Measurements from ENCODE around the gene TCTN1.

DNA sequence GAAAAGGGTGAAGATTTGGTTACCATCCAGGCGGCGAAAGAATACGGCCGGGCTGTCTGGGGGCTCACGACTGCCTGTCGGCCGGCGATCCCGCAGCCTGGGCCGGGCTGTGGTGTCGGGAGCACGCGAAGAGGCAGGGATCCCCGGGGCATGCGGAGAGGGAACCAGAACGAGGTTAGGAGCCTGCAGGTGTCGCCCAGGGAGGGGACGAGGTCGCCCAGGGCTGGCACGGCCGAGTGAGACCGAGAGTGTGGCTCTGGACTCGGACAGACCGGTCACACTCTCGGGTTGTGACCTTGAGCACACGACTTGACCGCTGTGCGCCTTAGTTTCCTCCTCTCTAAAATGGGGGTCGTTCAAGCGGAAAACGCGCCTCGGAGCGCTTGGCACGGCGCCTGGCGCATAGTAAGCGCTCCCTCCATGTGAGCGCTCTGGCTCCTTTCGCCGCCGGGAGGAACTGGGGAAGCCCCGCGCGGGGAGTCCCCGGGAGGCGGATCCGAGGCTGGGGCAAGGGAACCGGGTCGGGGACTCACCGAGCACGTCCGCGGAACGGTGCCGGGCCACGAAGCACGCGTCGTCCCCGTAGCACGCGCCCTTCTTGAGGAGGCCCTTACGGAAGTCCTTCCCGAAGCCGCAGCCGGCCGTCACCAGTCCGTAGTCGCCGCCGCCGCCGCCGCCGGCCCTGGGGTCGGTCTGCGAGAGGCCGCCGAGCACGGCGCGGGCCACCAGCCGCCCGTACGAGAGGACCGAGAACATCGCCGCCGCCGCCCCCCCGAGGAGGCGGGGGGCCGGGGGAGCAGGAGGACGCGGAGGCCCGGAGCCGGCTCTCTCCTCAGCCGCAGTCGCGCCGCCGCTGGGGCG is 31.4 kb upstream of the TCTN1 start:
- TF ChIP-seq POLR2A (IDR thresholded peaks at IDR 0.05; ENCODE audit: low read depth, low read length) (no peak; the same call in 1 of the 2 replicates), TAF1 (IDR thresholded peaks at IDR 0.05; ENCODE audit: low read depth, low read length) (no peak), POLR2AphosphoS5 (IDR thresholded peaks at IDR 0.05; ENCODE audit: low read depth, low read length) (no peak; the same call in 1 of the 2 replicates)

Data from GM12891 (cell line).